IPS-18a (cell line): ENCODE results near the gene TMTC3.

Experiments
- H3K27ac ChIP-seq: one replicate; pipeline ENCODE4 v1.5.1; 2013; ENCODE audit warnings: low read length
- H3K27me3 ChIP-seq: one replicate; pipeline ENCODE4 v1.6.1; 2013; ENCODE audit warnings: mild to moderate bottlenecking, low read length; ENCODE audit not compliant: control insufficient read depth, insufficient read depth
- H3K36me3 ChIP-seq: one replicate; pipeline ENCODE4 v1.6.1; 2013; ENCODE audit warnings: low read depth, low read length; ENCODE audit not compliant: control insufficient read depth
- H3K4me1 ChIP-seq: one replicate; pipeline ENCODE4 v1.6.1; 2013; ENCODE audit warnings: low read depth, low read length; ENCODE audit not compliant: control insufficient read depth
- H3K4me3 ChIP-seq: one replicate; pipeline ENCODE4 v1.5.1; 2013; ENCODE audit warnings: low read length
- H3K9ac ChIP-seq: one replicate; pipeline ENCODE4 v1.6.1; 2013; ENCODE audit warnings: mild to moderate bottlenecking, low read length, moderate library complexity
- H3K9me3 ChIP-seq: one replicate; pipeline ENCODE4 v1.6.1; 2013; ENCODE audit warnings: low read depth, low read length; ENCODE audit not compliant: control insufficient read depth

Gene TMTC3

DNA sequence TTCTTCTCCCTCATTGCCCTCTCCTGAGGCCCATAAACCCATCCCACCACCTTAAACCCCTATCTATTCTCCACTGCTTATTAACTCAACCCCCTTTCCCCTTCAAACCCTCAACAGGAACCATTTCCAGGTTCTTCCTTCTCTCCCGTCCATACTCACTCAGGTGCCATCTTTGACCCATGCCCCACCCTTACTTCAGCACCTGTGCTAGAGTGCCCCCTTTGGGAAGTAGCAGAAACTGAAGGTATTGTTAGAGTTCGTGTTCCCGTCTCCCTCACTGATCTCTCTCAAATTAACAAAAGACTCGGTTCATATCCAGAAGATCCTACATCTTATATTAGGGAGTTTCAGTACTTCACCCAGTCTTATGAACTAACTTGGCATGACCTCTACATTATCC lies 86.6 kb downstream of the TMTC3 start:
- H3K27ac ChIP-seq = no peak overlapping the region
- H3K27me3 ChIP-seq = no peaks in the 10 kb centered on the region
- H3K9ac ChIP-seq = no peak overlapping the region

DNA sequence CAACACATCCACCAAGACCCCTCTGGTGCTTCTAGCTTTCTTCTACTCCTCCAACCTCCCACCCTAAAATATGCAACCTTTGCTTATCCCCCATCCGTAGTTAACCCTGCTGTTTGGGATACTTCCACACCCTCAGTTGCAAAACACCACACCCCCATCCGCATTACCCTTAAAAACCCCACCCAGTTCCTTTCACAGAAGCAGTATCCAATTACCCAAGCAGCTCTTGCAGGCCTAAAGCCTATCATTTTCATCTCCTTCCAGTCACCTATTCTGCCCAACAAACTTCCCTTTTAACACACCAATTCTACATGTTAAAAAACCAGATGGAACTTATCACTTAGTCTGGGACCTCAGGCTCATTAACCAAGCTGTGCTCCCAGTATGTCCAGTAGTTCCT lies 88.2 kb downstream of the TMTC3 start:
- Histone ChIP-seq H3K4me3 (no peak overlapping the region), H3K27me3 (no peaks in the 10 kb centered on the region), H3K27ac (no peak overlapping the region), H3K9ac (no peak overlapping the region), H3K36me3 (no peaks in the 10 kb centered on the region), H3K4me1 (peaks cover 4% of the 10 kb centered on the region), H3K9me3 (no peaks in the 10 kb centered on the region)

More for the DNA sequence above, 86.6 kb downstream of the TMTC3 start:
- Histone ChIP-seq H3K4me3 (no peak overlapping the region), H3K36me3 (no peaks in the 10 kb centered on the region), H3K4me1 (peaks cover 4% of the 10 kb centered on the region), H3K9me3 (no peaks in the 10 kb centered on the region)

DNA sequence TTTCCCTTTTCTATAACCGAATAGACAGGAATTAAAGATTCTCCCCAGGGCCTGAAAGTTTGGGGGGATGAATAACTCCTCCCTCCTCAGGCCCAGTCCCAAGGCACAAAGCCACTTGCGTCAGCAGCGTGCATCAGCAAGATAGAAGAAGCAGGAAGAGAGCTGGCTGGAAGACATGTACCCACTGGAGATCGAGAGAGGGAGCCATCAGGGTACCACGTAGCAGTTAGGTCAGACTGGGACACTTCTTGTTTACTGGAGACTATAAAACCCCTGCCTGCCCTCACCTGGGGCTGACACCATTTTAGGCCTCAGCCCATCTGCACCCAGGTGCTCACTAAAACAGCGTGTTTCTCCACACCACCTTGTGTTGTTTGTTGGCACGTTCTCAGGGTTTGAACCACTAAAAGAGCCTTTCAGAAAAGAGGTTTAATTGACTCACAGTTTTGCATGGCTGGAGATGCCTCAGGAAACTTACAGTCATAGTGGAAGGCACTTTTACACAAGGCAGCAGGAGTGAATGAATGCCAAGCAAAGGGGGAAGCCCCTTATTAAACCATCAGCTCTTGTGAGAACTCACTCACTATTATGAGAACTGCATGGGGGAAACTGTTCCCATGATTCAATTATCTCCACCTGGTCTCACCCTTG lies 93.2 kb downstream of the TMTC3 start:
- H3K9ac ChIP-seq = no peak overlapping the region
- no peaks in the 10 kb centered on the region for H3K4me1 ChIP-seq
- no peak overlapping the region for H3K4me3 ChIP-seq
- H3K9me3 ChIP-seq = no peaks in the 10 kb centered on the region
- no peaks in the 10 kb centered on the region for H3K36me3 ChIP-seq
- H3K27ac ChIP-seq = no peak overlapping the region
- H3K27me3 ChIP-seq = no peaks in the 10 kb centered on the region

DNA sequence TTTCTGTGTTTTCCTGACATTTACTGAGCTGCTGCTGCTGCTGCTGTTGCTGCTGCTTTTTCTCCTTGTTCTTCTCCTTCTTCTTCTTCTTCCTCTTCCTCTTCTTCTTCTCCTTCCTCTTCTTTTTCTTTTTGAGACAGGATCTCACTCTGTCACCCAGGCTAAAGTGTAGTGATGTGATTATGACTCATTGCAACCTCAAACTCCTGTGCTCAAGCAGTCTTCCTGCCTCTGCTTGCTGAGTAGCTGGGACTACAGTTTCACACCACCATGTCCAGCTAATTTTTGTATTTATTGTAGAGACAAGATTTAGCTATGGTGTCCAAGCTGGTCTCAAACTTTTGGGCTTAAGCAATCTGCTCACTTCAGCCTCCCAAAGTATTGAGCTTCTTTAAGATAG lies 95.8 kb downstream of the TMTC3 start:
- Histone ChIP-seq H3K9ac (no peak overlapping the region), H3K27me3 (no peaks in the 10 kb centered on the region), H3K36me3 (no peaks in the 10 kb centered on the region), H3K9me3 (no peaks in the 10 kb centered on the region), H3K4me3 (no peak overlapping the region), H3K4me1 (no peaks in the 10 kb centered on the region), H3K27ac (no peak overlapping the region)

DNA sequence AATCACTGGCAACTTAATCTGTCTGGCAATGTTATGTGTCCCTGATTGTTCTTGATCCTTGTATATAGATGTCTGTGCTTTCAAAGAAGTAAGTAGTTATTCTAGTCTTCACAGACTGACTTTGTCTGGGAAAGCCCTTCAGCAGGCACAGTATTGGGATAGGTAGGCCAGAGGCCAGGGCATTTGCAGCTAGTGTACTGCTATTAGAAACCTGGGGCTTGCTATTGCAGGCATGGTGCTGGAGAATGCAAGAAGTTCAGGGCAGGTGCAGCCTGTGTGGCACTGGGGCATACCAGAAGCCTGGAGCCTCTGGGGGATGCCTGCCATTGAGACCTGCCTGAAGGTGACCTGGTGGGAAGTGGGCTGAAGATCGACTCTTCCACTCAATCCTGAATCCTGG lies 96.3 kb downstream of the TMTC3 start:
- H3K27ac ChIP-seq = no peak overlapping the region
- H3K36me3 ChIP-seq = no peaks in the 10 kb centered on the region
- no peaks in the 10 kb centered on the region for H3K27me3 ChIP-seq
- no peaks in the 10 kb centered on the region for H3K9me3 ChIP-seq
- no peak overlapping the region for H3K4me3 ChIP-seq
- no peak overlapping the region for H3K9ac ChIP-seq
- H3K4me1 ChIP-seq = no peaks in the 10 kb centered on the region

DNA sequence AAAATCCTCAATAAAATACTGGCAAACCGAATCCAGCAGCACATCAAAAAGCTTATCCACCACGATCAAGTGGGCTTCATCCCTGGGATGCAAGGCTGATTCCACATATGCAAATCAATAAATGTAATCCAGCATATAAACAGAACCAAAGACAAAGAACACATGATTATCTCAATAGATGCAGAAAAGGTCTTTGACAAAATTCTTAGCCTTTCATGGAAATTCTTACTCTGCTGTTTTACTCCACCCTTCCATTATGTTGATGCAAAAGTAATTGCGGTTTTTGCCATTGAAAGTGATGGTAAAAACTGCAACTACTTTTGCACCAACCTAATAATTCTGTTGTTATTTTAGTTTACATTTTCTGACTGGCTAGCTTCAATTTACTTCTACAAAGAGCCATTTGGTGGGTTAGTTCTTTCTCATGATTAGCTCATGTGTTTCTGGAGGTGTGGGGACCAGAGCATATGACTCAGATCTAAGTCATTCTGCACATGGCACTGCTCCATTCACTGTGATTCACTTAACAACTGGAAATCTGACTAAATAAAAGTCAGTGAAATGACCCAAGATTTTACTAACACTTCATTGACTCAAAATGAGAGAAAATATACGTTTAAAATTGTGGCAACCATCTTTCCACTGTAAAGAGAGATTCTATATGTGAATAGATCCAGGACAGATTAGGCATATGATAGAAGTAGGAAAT lies 99.9 kb downstream of the TMTC3 start:
- H3K4me3 ChIP-seq = no peak overlapping the region
- peaks cover 7% of the 10 kb centered on the region for H3K4me1 ChIP-seq
- H3K9ac ChIP-seq = no peak overlapping the region
- no peaks in the 10 kb centered on the region for H3K36me3 ChIP-seq
- no peaks in the 10 kb centered on the region for H3K27me3 ChIP-seq
- no peaks in the 10 kb centered on the region for H3K9me3 ChIP-seq
- no peak overlapping the region for H3K27ac ChIP-seq

DNA sequence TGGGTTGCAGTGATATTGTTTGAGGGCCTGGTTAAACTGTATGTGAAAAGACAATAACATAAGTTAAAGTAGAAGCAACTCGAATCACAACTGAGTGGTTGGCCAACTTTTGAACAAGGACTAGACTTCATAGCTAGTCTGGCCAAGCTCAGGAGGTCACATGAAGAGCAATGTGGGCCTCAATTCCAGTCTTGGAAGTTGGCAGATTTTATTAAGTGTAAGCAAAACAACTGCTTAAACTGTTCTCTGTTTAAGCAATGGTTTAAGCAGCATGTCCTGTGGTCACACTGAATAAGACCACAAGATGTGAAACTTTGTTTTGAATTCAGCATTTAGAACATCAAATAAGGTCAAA lies 100.4 kb downstream of the TMTC3 start:
- Histone ChIP-seq H3K4me1 (peaks cover 7% of the 10 kb centered on the region), H3K4me3 (no peak overlapping the region), H3K27ac (no peak overlapping the region), H3K36me3 (no peaks in the 10 kb centered on the region), H3K9ac (no peak overlapping the region), H3K9me3 (no peaks in the 10 kb centered on the region), H3K27me3 (no peaks in the 10 kb centered on the region)

DNA sequence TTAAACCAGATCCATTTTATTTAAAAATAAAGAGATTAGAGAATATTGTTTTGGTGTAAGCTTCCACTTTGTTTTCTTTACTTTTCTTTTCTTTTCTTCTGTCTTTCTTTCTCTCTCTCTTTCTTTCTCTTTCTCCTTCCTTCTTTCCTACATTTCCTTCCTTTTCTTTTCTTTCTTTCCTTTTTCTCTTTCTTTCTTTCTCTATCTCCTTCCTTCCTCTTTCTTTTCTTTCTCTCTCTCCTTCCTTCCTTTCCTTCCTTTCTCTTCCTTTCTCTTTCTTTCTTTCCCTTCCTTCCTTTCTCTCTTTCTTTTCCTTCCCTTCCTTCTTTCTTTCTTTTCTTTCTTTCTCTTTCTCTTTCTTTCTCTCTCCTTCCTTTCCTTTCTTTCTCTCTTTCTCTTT lies 100.8 kb downstream of the TMTC3 start:
- H3K27me3 ChIP-seq = no peaks in the 10 kb centered on the region
- no peak overlapping the region for H3K9ac ChIP-seq
- no peaks in the 10 kb centered on the region for H3K9me3 ChIP-seq
- H3K27ac ChIP-seq = no peak overlapping the region
- peaks cover 8% of the 10 kb centered on the region for H3K4me1 ChIP-seq
- H3K4me3 ChIP-seq = no peak overlapping the region
- no peaks in the 10 kb centered on the region for H3K36me3 ChIP-seq

DNA sequence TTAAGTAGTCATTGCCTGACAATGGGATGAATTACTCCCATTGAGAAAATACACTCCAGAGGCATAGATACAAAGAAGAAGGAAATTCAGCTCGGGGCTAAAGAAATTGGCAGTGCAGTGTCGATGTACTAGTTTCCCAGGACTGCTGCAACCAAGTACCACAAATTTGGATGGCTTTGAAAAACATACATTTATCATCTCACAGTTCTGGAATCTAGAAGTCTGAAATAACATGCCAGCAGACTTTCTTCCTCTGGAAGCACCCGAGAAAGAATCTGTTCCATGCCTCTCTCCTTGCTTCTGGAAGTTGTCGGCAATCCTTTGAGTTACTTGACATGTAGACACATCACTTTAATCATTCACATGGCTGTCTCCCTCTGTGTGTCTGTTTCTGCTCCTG lies 101.9 kb downstream of the TMTC3 start:
- no peaks in the 10 kb centered on the region for H3K9me3 ChIP-seq
- no peaks in the 10 kb centered on the region for H3K27me3 ChIP-seq
- no peak overlapping the region for H3K27ac ChIP-seq
- H3K4me3 ChIP-seq = no peak overlapping the region
- no peaks in the 10 kb centered on the region for H3K36me3 ChIP-seq
- H3K4me1 ChIP-seq = peaks cover 13% of the 10 kb centered on the region
- no peak overlapping the region for H3K9ac ChIP-seq

DNA sequence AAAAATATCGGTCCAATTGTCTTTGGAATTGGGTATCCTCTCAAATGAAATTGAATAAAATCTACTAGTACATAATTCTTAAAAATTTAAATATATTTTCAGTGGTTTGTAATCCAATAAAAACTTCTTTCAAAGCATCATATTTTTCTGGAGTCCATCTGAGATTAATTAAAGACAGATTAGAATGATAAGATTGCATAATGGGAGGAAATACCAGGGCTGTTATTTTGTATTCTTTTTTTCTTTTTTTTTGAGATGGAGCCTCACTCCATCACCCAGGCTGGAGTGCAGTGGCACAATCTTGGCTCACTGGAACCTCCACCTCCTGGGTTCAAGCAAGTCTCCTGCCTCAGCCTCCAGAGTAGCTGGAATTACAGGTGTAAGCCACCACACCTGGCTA lies 103.8 kb downstream of the TMTC3 start:
- Histone ChIP-seq H3K27me3 (no peaks in the 10 kb centered on the region), H3K27ac (no peak overlapping the region), H3K4me1 (peaks cover 13% of the 10 kb centered on the region), H3K4me3 (no peak overlapping the region), H3K9ac (no peak overlapping the region), H3K36me3 (no peaks in the 10 kb centered on the region), H3K9me3 (no peaks in the 10 kb centered on the region)

DNA sequence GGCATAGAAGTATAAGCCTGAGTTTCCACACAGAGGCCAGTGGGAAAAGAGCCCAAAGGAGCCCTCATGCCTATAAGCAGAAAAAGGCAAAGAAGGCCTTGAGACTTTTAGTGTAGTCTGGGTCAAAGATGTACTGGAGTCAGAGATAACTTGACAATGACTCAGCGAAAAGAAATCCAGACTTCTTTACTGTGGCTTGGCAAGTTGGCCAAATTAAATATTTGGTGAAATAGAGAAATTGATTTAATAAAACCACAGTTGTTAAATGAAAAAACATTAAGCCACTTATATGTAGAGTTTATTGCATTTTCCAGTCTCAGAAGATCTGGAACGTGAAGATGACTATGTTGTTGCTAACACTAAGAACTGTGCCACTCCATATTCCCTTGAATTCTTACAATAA lies 105.1 kb downstream of the TMTC3 start:
- H3K27me3 ChIP-seq = no peaks in the 10 kb centered on the region
- H3K9ac ChIP-seq = no peak overlapping the region
- no peaks in the 10 kb centered on the region for H3K36me3 ChIP-seq
- peaks cover 13% of the 10 kb centered on the region for H3K4me1 ChIP-seq
- H3K27ac ChIP-seq = no peak overlapping the region
- no peak overlapping the region for H3K4me3 ChIP-seq
- no peaks in the 10 kb centered on the region for H3K9me3 ChIP-seq

DNA sequence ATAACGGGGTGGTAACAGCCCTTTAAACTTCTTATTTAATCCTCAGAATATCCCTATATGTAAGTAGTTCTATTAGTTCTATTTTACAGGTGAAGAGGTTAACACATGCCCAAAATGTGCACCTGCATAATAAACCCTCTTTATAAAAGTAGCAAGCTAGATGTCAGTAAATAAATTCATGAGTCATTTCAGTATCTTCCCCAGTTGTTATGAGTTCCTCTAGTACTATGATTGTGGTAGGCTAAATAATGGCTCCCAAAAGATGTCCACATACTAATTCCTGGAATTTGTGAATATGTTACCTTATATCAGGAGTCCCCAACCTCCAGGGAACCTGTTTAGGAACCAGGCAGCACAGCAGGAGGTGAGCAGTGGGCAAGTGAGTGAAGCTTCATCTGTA lies 106.5 kb downstream of the TMTC3 start:
- H3K4me3 ChIP-seq = no peak overlapping the region
- H3K9ac ChIP-seq = no peak overlapping the region
- H3K27ac ChIP-seq = no peak overlapping the region
- H3K27me3 ChIP-seq = no peaks in the 10 kb centered on the region
- peaks cover 13% of the 10 kb centered on the region for H3K4me1 ChIP-seq
- H3K36me3 ChIP-seq = no peaks in the 10 kb centered on the region
- H3K9me3 ChIP-seq = no peaks in the 10 kb centered on the region
